Panc1 (cell line): ENCODE results near the gene MBD6.

Source experiments
- CTCF ChIP-seq: fragments of 450-650 bp; IDR thresholded peaks from 2 replicates; pipeline ENCODE4 v1.5.1; 2017; ENCODE audit warnings: mild to moderate bottlenecking
- POLR2AphosphoS5 ChIP-seq: IDR thresholded peaks from 2 replicates; pipeline ENCODE4 v1.6.1; 2012; ENCODE audit warnings: mild to moderate bottlenecking, low read depth, low read length, moderate library complexity
- REST ChIP-seq, 2 experiments: IDR thresholded peaks; 2 replicates each; pipeline ENCODE4 v1.6.1; 2011 to 2012; ENCODE audit warnings: low read depth in 2 of 2, control low read depth in 1 of 2, low read length in 1 of 2, mild to moderate bottlenecking in 1 of 2, moderate library complexity in 1 of 2; ENCODE audit not compliant: insufficient read depth in 1 of 2
- SIN3A ChIP-seq: IDR thresholded peaks from 2 replicates; pipeline ENCODE4 v1.6.1; 2012; ENCODE audit warnings: low read depth, mild to moderate bottlenecking, low read length, moderate library complexity, borderline replicate concordance; ENCODE audit not compliant: insufficient read depth
- TCF7L2 ChIP-seq: IDR thresholded peaks from 2 replicates; pipeline ENCODE4 v1.6.1; 2011; ENCODE audit warnings: mild to moderate bottlenecking, low read depth, low read length, inconsistent platforms

DNA sequence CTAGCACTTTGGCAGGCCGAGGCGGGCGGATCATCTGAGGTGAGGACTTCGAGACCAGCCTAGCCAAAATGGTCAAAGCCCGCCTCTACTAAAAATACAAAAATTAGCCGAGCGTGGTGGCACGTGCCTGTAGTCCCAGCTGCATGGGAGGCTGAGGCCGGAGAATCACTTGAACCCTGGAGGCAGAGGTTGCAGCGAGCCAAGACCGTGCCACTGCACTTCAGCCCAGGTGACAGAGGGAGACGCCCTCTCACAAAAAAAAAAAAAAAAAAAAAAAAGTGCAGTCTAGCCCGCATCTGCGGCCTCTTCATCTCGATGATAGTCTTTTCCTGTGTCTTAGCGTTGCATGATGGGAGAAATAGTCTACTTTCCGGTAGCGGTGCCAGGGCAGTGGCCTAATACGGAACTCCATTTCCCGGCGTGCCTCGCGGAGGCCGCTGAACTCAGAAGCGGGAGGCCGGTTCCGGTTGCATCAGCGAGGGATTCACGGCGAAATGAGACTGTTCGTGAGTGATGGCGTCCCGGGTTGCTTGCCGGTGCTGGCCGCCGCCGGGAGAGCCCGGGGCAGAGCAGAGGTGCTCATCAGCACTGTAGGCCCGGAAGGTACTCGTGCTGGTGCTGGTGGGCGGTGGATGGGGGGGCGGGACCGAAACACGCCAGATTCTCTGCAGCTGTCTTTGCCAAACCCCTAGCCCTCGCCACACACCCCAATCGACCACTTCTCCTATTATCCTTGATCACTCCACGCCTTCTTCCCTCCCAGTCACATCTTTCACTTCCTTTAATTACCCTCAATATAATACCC, 34.8 kb upstream of the MBD6 start, which contains the start of gene MARS1:
- TF ChIP-seq CTCF (peak; percentile 53), TCF7L2 (peak; percentile 63; the same call in 1 of the 2 replicates), REST (IDR thresholded peaks at IDR 0.05; ENCODE audit: insufficient read depth in 1 of 2, low read depth in 2 of 2, low read length in 1 of 2) (no peak), POLR2AphosphoS5 (peak; percentile 91), SIN3A (peak; percentile 96; the same call in 1 of the 2 replicates)
